AG09309 (cell line): Measurements from ENCODE around the gene TP53BP2.
A peak's percentile ranks its signal among the peaks of the same experiment; 100 is the strongest.

Experiments used
- DNase-seq: peaks from one replicate; pipeline ENCODE4 v3.0.0-alpha.2; 2010; ENCODE audit warnings: low read depth
- H3K4me3 ChIP-seq: 2 replicates; pipeline ENCODE4 v1.5.1; 2011; ENCODE audit warnings: mild to moderate bottlenecking, low read depth, low read length, moderate library complexity; ENCODE audit not compliant: control insufficient read depth
- CTCF ChIP-seq: IDR thresholded peaks from 2 replicates; pipeline ENCODE4 v1.5.1; 2011; ENCODE audit warnings: mild to moderate bottlenecking, low read depth, low read length, inconsistent platforms; ENCODE audit not compliant: insufficient read depth, control insufficient read depth; ENCODE audit errors: missing control alignments

TP53BP2 gene

GRCh38 chr1:223835754-223836153 is 10.0 kb downstream of the TP53BP2 start:
- H3K4me3 ChIP-seq: no peak overlapping the region
- TF ChIP-seq CTCF: no peak
- DNase-seq: no peak

- no peak for TF ChIP-seq CTCF
- H3K4me3 ChIP-seq: no peak overlapping the region; the same call in 1 of the 2 replicates
- no peak for DNase-seq
Observed at GRCh38 chr1:223834660-223835263, 11.0 kb downstream of the TP53BP2 start.

GRCh38 chr1:223833948-223834347 is 11.8 kb downstream of the TP53BP2 start:
- no peak for TF ChIP-seq CTCF
- H3K4me3 ChIP-seq: no peak overlapping the region
- DNase-seq: no peak

GRCh38 chr1:223832637-223832943 is 13.2 kb downstream of the TP53BP2 start:
- no peak for TF ChIP-seq CTCF
- DNase-seq: no peak
- no peak overlapping the region for H3K4me3 ChIP-seq

GRCh38 chr1:223831755-223832636 is 13.8 kb downstream of the TP53BP2 start:
- no peak overlapping the region for H3K4me3 ChIP-seq
- no peak for DNase-seq
- peak; percentile 2 for TF ChIP-seq CTCF

GRCh38 chr1:223829678-223830077 is 16.1 kb downstream of the TP53BP2 start:
- no peak for TF ChIP-seq CTCF

More at GRCh38 chr1:223829678-223830077, 16.1 kb downstream of the TP53BP2 start:
- H3K4me3 ChIP-seq: no peak overlapping the region
- DNase-seq: no peak
